ENCODE measurements around the gene CTSG. TPM values are rescaled to one million over a fixed set of nuclear protein-coding genes. Genes with fewer than 3 reads are reported as not detected.

Gene CTSG
- total and polyA plus RNA-seq, 10 of the 15 experiments (the other 5 are each of a cell fraction or from before 2014, with no cell fraction given) = not detected

- no peak for TF ChIP-seq ZBTB40 (IDR thresholded peaks at IDR 0.05; ENCODE audit: borderline replicate concordance)
These were observed 1.8 kb downstream of the CTSG start (continued) for GRCh38 chr14:24574206-24574774.

- Histone ChIP-seq H3K27me3 (replicated peaks in 1 of 2; ENCODE audit: control insufficient read depth in 2 of 2, insufficient read depth in 2 of 2, low read length in 1 of 2) (no peaks in the 10 kb centered on the region), H2AFZ (ENCODE audit: control insufficient read depth, low read depth, low read length) (no peak overlapping the region), H3K9ac (ENCODE audit: control insufficient read depth, insufficient read depth, low read length) (no peak overlapping the region), H3K36me3 (ENCODE audit: control insufficient read depth in 2 of 2, insufficient read depth in 2 of 2, low read length in 1 of 2) (no peaks in the 10 kb centered on the region), H3K27ac (ENCODE audit: control insufficient read depth, insufficient read depth) (no peak overlapping the region), H3K9me3 (replicated peaks; ENCODE audit: control insufficient read depth, insufficient read depth, low read length) (no peaks in the 10 kb centered on the region; the same call in 1 of the 3 replicates), H3K4me3 (no peak overlapping the region), H4K20me1 (ENCODE audit: control insufficient read depth, insufficient read depth) (no peaks in the 10 kb centered on the region), H3K4me2 (ENCODE audit: control insufficient read depth, insufficient read depth) (no peak overlapping the region), H3K79me2 (ENCODE audit: control insufficient read depth, insufficient read depth, low read length) (no peaks in the 10 kb centered on the region), H3K4me1 (ENCODE audit: control insufficient read depth, insufficient read depth, low read length) (no peaks in the 10 kb centered on the region)
- intact Hi-C loops (cut with micrococcal nuclease; ENCODE audit: unreplicated experiment) = no loop called here
- FAIRE-seq = no peak
- no TSS peak for BruUV-seq (replicated peaks)
- ChIA-PET POLR2A (no interaction called here), CTCF (no interaction called here), RAD21 (ENCODE audit: unreplicated experiment) (no interaction called here), SMC1A (ENCODE audit: uncharacterized antibody, unreplicated experiment) (no interaction called here)
- no peak for ATAC-seq
- in situ Hi-C loops (cut with MboI) = no loop called here
- DNase-seq (ENCODE audit: low read depth, low spot score) = no peak
- WGBS (ENCODE audit: insufficient coverage, insufficient replicate concordance, low lambda C conversion rate, missing lambda C conversion rate) = 31% methylated on average over 2 of the region's 2 CpGs
- TF ChIP-seq CHD4 (IDR thresholded peaks at IDR 0.05) (no peak), STAT1 (conservative IDR thresholded peaks at IDR 0.05) (no peak), BMI1 (IDR thresholded peaks at IDR 0.05; ENCODE audit: borderline replicate concordance) (no peak), MXI1 (IDR thresholded peaks at IDR 0.05; ENCODE audit: low read depth, low read length) (no peak), EED (IDR thresholded peaks at IDR 0.05; ENCODE audit: low read depth) (no peak), PKNOX1 (IDR thresholded peaks at IDR 0.05) (no peak), IKZF1 (conservative IDR thresholded peaks at IDR 0.05) (no peak), TCF3 (IDR thresholded peaks at IDR 0.05; ENCODE audit: borderline replicate concordance, insufficient read depth, low read depth, low read length) (no peak), CHD2 (IDR thresholded peaks at IDR 0.05; ENCODE audit: borderline replicate concordance, low read depth, low read length) (no peak), CHD1 (IDR thresholded peaks at IDR 0.05; ENCODE audit: low read depth, low read length) (no peak), RFX5 (IDR thresholded peaks at IDR 0.05; ENCODE audit: low read depth, low read length) (no peak), SMARCA5 (IDR thresholded peaks at IDR 0.05) (no peak), GABPA (IDR thresholded peaks at IDR 0.05; ENCODE audit: low read depth) (no peak), FOXM1 (IDR thresholded peaks at IDR 0.05; ENCODE audit: low read depth, low read length) (no peak), ZSCAN29 (IDR thresholded peaks at IDR 0.05) (no peak)
These were observed 9.7 kb downstream of the CTSG start for GRCh38 chr14:24566318-24566717.
